CD4-positive, alpha-beta T cell treated with Interleukin-15 for 4 hours (primary cell): ENCODE data around the gene LBR.
"Not testable (repeated sequence)": the region's sequence is repeated elsewhere in the genome, so short reads cannot be mapped to it uniquely, and the experiment has no call there.

Source experiments
- DNase-seq: peaks from one replicate; pipeline ENCODE4 v3.0.0-alpha.2; 2020; ENCODE audit warnings: low spot score

The LBR gene

GRCh38 chr1:225427235-225428067 lies at the start of gene LBR:
Gene LBR (minus strand): TSS chr1:225428038. CDS start chr1:225424075, 3,963 bp downstream.
- no peak for DNase-seq

- DNase-seq, result no peak
Measured at GRCh38 chr1:225477296-225477911, 49.6 kb upstream of the LBR start.

- DNase-seq, result no peak
Measured at GRCh38 chr1:225476538-225476988, 48.7 kb upstream of the LBR start.

- DNase-seq, result no peak
Measured at GRCh38 chr1:225476100-225476511, 48.3 kb upstream of the LBR start.

GRCh38 chr1:225474986-225475820 lies 47.4 kb upstream of the LBR start:
- peak; percentile 45 for DNase-seq

GRCh38 chr1:225474439-225474985 lies 46.7 kb upstream of the LBR start:
- DNase-seq, result no peak

- DNase-seq, result not testable (repeated sequence)
Measured at GRCh38 chr1:225473676-225474438, 46.0 kb upstream of the LBR start.

- DNase-seq, result peak; percentile 37
Measured at GRCh38 chr1:225473266-225473665, 45.4 kb upstream of the LBR start.

GRCh38 chr1:225471453-225472301 lies 43.8 kb upstream of the LBR start:
- no peak for DNase-seq

GRCh38 chr1:225471109-225471452 lies 43.2 kb upstream of the LBR start:
- DNase-seq, result no peak

GRCh38 chr1:225470211-225471108 lies 42.6 kb upstream of the LBR start:
- no peak for DNase-seq

GRCh38 chr1:225469051-225469450 lies 41.2 kb upstream of the LBR start:
- no peak for DNase-seq

GRCh38 chr1:225468270-225469020 lies 40.6 kb upstream of the LBR start:
- peak; percentile 16 for DNase-seq

- DNase-seq, result peak; percentile 86
Measured at GRCh38 chr1:225467193-225468020, 39.6 kb upstream of the LBR start.

- no peak for DNase-seq
Measured at GRCh38 chr1:225466848-225467192, 39.0 kb upstream of the LBR start.

GRCh38 chr1:225465793-225466517 lies 38.1 kb upstream of the LBR start:
- DNase-seq, result no peak
